ENCODE results near the gene ASIP. TPM values are rescaled to one million over a fixed set of nuclear protein-coding genes. Genes with fewer than 3 reads are reported as not detected.

ASIP gene
- total RNA-seq, 8 experiments from 2014 or later: 0.46 to 0.97 (median 0.56) TPM; not detected in 4

DNA sequence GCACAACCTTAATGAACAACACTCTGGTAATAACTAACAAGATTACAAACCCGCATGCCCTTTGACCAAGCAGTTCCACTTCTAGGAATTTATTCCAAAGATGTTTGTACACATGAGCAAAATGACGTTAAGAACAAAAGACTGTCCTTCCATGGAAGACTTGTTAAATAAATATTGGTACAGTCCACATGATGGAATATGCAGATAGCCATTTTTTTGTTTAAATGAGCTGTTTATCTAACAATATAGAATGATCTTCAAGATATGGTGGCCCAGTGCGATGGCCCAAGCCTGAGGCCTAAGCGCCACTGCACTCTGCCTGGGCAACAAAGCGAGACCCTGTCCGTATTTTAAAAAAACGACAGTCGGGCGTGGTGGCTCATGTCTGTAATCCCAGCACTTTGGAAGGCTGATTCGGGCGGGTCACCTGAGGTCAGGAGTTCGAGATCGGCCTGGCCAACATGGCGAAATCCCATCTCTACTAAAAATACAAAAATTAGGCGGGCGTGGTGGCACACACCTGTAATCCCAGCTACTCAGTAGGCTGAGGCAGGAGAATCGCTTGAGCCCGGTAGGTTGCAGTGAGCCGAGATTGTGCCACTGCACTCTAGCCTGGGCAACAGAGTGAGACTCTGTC, 69.4 kb downstream of the ASIP start:
- peaks cover 4 to 11% of the 10 kb centered on the region in 2 donors for H3K4me1 ChIP-seq (replicated peaks in 1 of 2)
- WGBS, 10 experiments: 50 to 100% (median 86%) methylated on average over 2 to 17 of the region's 19 CpGs
- in situ Hi-C loops (cut with MboI; ENCODE audit: low pct_unique_long_range_greater_than_20kb in 2 of 9, low sequenced_read_pairs in 9 of 9, unreplicated experiment in 9 of 9): loop anchor here in 1 of 9 experiments (25.0 kb wide), 2 partner anchors 102 to 402 kb away; partner anchors contain the start of gene TP53INP2
- no peak for ATAC-seq (replicated peaks in 6 of 8)
- H3K27ac ChIP-seq: no peak overlapping the region
- H3K4me3 ChIP-seq: no peak overlapping the region

- Histone ChIP-seq H3K4me1 (replicated peaks in 1 of 2) (peaks cover 4 to 11% of the 10 kb centered on the region in 2 donors), H3K27ac (no peak overlapping the region), H3K4me3 (peak overlapping the region in 2 of 5 donors; percentile 1 to 2)
- peak; percentile 4 to 53 (median 38) for ATAC-seq (replicated peaks in 6 of 8)
- WGBS, 10 experiments: 17 to 95% (median 39%) methylated on average over 3 to 15 of the region's 45 CpGs; no CpG with 5 or more reads in 3 of the 10 experiments
- in situ Hi-C loops (cut with MboI; ENCODE audit: low pct_unique_long_range_greater_than_20kb in 2 of 9, low sequenced_read_pairs in 9 of 9, unreplicated experiment in 9 of 9): loop anchor here in 1 of 9 experiments (25.0 kb wide), 2 partner anchors 101 to 401 kb away; partner anchors contain the start of gene TP53INP2
Observed at GRCh38 chr20:34311118-34312023, 70.1 kb downstream of the ASIP start.

- Histone ChIP-seq H3K4me1 (replicated peaks in 1 of 2) (peaks cover 4 to 11% of the 10 kb centered on the region in 2 donors), H3K4me3 (no peak overlapping the region), H3K27ac (no peak overlapping the region)
- in situ Hi-C loops (cut with MboI; ENCODE audit: low pct_unique_long_range_greater_than_20kb in 2 of 9, low sequenced_read_pairs in 9 of 9, unreplicated experiment in 9 of 9): loop anchor here in 1 of 9 experiments (25.0 kb wide), 2 partner anchors 100 to 400 kb away; partner anchors contain the start of gene TP53INP2
- WGBS, 10 experiments: 0 to 65% (median 14%) methylated on average over 2 to 4 of the region's 11 CpGs; no CpG with 5 or more reads in 4 of the 10 experiments
- ATAC-seq (replicated peaks in 6 of 8): peak in 7 of 8 experiments; percentile 23 to 63 (median 44)
Observed at GRCh38 chr20:34312024-34312460, 70.8 kb downstream of the ASIP start.

GRCh38 chr20:34312544-34313217, 71.5 kb downstream of the ASIP start:
- WGBS, 10 experiments: 0 to 100% (median 10%) methylated on average over 1 to 7 of the region's 14 CpGs; no CpG with 5 or more reads in 3 of the 10 experiments
- peak; percentile 90 to 99 (median 95) for ATAC-seq (replicated peaks in 6 of 8)
- in situ Hi-C loops (cut with MboI; ENCODE audit: low pct_unique_long_range_greater_than_20kb in 2 of 9, low sequenced_read_pairs in 9 of 9, unreplicated experiment in 9 of 9): loop anchor here in 1 of 9 experiments (25.0 kb wide), 2 partner anchors 100 to 400 kb away; partner anchors contain the start of gene TP53INP2
- Histone ChIP-seq H3K27ac (no peak overlapping the region), H3K4me3 (no peak overlapping the region), H3K4me1 (replicated peaks in 1 of 2) (peaks cover 4 to 11% of the 10 kb centered on the region in 2 donors)

- no peak for ATAC-seq (replicated peaks in 6 of 8)
- in situ Hi-C loops (cut with MboI; ENCODE audit: low pct_unique_long_range_greater_than_20kb in 2 of 9, low sequenced_read_pairs in 9 of 9, unreplicated experiment in 9 of 9): loop anchor here in 1 of 9 experiments (25.0 kb wide), 2 partner anchors 97 to 397 kb away; partner anchors contain the start of gene TP53INP2
- WGBS, 10 experiments: 69 to 100% (median 83%) methylated on average over 1 to 3 of the region's 3 CpGs; no CpG with 5 or more reads in 3 of the 10 experiments
Observed at GRCh38 chr20:34315236-34315635, 74.0 kb downstream of the ASIP start.

GRCh38 chr20:34316196-34316814, 75.1 kb downstream of the ASIP start:
- Histone ChIP-seq H3K27ac (no peak overlapping the region), H3K4me3 (no peak overlapping the region), H3K4me1 (replicated peaks in 1 of 2) (peaks cover under 1 to 6% of the 10 kb centered on the region in 2 donors)
- no peak for ATAC-seq (replicated peaks in 6 of 8)
- in situ Hi-C loops (cut with MboI; ENCODE audit: low pct_unique_long_range_greater_than_20kb in 2 of 9, low sequenced_read_pairs in 9 of 9, unreplicated experiment in 9 of 9): loop anchor here in 1 of 9 experiments (25.0 kb wide), 2 partner anchors 96 to 396 kb away; partner anchors contain the start of gene TP53INP2
- 75 to 100% (median 88%) methylated on average over 1 to 4 of the region's 6 CpGs; no CpG with 5 or more reads in 3 of the 10 experiments for WGBS, 10 experiments

More at GRCh38 chr20:34315236-34315635, 74.0 kb downstream of the ASIP start:
- Histone ChIP-seq H3K4me3 (no peak overlapping the region), H3K4me1 (replicated peaks in 1 of 2) (peaks cover 4 to 11% of the 10 kb centered on the region in 2 donors), H3K27ac (no peak overlapping the region)

Other genes starting within 250 kb of the ASIP start
- 100 to 1,000 TPM in 2 of 8 experiments, 10 to 100 TPM in 6; 59.8 to 155 (median 76.3) TPM for gene RALY, start 247.5 kb upstream of the ASIP start, total RNA-seq
- 100 to 1,000 TPM in 5 of 8 experiments, 10 to 100 TPM in 3; 62.3 to 148 (median 102) TPM for gene EIF2S2, start 129.2 kb upstream of the ASIP start, total RNA-seq
- 100 to 1,000 TPM in 4 of 8 experiments, 10 to 100 TPM in 4; 84.9 to 333 (median 101) TPM for gene AHCY, start 61.9 kb downstream of the ASIP start, total RNA-seq
- 100 to 1,000 TPM in 1 of 8 experiments, 10 to 100 TPM in 7; 27.4 to 111 (median 39.0) TPM for gene ITCH, start 121.8 kb downstream of the ASIP start, total RNA-seq